Smooth muscle cell (in vitro differentiated cells): ENCODE data around the gene ADGRD1. TPM values are rescaled to one million over a fixed set of nuclear protein-coding genes. Genes with fewer than 3 reads are reported as not detected.

Experiments used
- DNase-seq: peaks from one replicate; lab custom pipeline; 2025; ENCODE audit not compliant: unreplicated experiment; lab: John Stamatoyannopoulos, UW
- H2AFZ ChIP-seq: fragments of 200-600 bp; sonication (generic); 2 replicates; pipeline ENCODE4 v1.6.0; 2016; ENCODE audit warnings: antibody characterized with exemption, low read depth, mild to moderate bottlenecking
- H3F3A ChIP-seq: fragments of 200-600 bp; sonication (generic); 2 replicates; pipeline ENCODE4 v1.6.0; 2017; ENCODE audit warnings: antibody characterized with exemption, low read depth
- H3K27ac ChIP-seq: fragments of 200-600 bp; sonication (generic); 2 replicates; pipeline ENCODE4 v1.5.1; 2016; ENCODE audit warnings: low read depth, mild to moderate bottlenecking
- H3K27me3 ChIP-seq: fragments of 200-600 bp; sonication (generic); 2 replicates; pipeline ENCODE4 v1.6.1; 2016; ENCODE audit warnings: low read depth, mild to moderate bottlenecking
- H3K36me3 ChIP-seq: fragments of 200-600 bp; sonication (generic); 2 replicates; pipeline ENCODE4 v1.5.1; 2016; ENCODE audit warnings: low read depth
- H3K4me1 ChIP-seq: fragments of 200-600 bp; sonication (generic); 2 replicates; pipeline ENCODE4 v1.5.1; 2016; ENCODE audit warnings: low read depth
- H3K4me2 ChIP-seq: fragments of 200-600 bp; sonication (generic); 2 replicates; pipeline ENCODE4 v1.6.0; 2016; ENCODE audit warnings: mild to moderate bottlenecking
- H3K4me3 ChIP-seq: fragments of 200-600 bp; sonication (generic); 2 replicates; pipeline ENCODE4 v1.5.1; 2016; ENCODE audit warnings: mild to moderate bottlenecking
- H3K79me2 ChIP-seq: fragments of 200-600 bp; sonication (generic); 2 replicates; pipeline ENCODE4 v1.6.0; 2016; ENCODE audit warnings: low read depth, mild to moderate bottlenecking
- H3K9ac ChIP-seq: fragments of 200-600 bp; sonication (generic); 2 replicates; pipeline ENCODE4 v1.6.0; 2016; ENCODE audit warnings: low read depth
- H3K9me3 ChIP-seq: fragments of 200-600 bp; sonication (generic); replicated peaks from 2 replicates; pipeline ENCODE4 v1.5.1; 2016; ENCODE audit warnings: low read depth
- H4K20me1 ChIP-seq: fragments of 200-600 bp; sonication (generic); 2 replicates; pipeline ENCODE4 v1.6.0; 2016; ENCODE audit warnings: low read depth
- WGBS: methylation state at CpG from one replicate; pipeline ENCODE4 v1.1.7; 2016; ENCODE audit warnings: low lambda C conversion rate; 5-methylcytosine and 5-hydroxymethylcytosine counted together
- polyA plus RNA-seq: library from polyadenylated mRNA; unstranded; fragments of >200 nt; fragmentation: Nextera tagmentation; extraction: Ambion mirVana; gene quantifications from 2 replicates; pipeline ENCODE4 v1.2.1, GENCODE V29; 2016
- total RNA-seq: library from RNA; depleted of rRNA; stranded (reverse); fragments of >200 nt; gene quantifications from 2 replicates; pipeline ENCODE4 v1.2.3, GENCODE V29; 2014
- TF ChIP-seq, protein P1 (sequence below): fragments of 200-600 bp; sonication (generic); IDR thresholded peaks from 2 replicates; pipeline ENCODE4 v1.5.1; 2017; ENCODE audit warnings: borderline replicate concordance, mild to moderate bottlenecking, antibody characterized with exemption; ENCODE audit not compliant: insufficient read depth, poor library complexity, severe bottlenecking

Gene ADGRD1
- total and polyA plus RNA-seq, 2 experiments from 2014 or later: 0.14 TPM; not detected in 1

GRCh38 chr12:131052929-131053328, 99.2 kb downstream of the ADGRD1 start:
- no peaks in the 10 kb centered on the region for H3K9me3 ChIP-seq
- TF ChIP-seq, protein P1, sequence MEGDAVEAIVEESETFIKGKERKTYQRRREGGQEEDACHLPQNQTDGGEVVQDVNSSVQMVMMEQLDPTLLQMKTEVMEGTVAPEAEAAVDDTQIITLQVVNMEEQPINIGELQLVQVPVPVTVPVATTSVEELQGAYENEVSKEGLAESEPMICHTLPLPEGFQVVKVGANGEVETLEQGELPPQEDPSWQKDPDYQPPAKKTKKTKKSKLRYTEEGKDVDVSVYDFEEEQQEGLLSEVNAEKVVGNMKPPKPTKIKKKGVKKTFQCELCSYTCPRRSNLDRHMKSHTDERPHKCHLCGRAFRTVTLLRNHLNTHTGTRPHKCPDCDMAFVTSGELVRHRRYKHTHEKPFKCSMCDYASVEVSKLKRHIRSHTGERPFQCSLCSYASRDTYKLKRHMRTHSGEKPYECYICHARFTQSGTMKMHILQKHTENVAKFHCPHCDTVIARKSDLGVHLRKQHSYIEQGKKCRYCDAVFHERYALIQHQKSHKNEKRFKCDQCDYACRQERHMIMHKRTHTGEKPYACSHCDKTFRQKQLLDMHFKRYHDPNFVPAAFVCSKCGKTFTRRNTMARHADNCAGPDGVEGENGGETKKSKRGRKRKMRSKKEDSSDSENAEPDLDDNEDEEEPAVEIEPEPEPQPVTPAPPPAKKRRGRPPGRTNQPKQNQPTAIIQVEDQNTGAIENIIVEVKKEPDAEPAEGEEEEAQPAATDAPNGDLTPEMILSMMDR: no peak
- H3K4me1 ChIP-seq: no peaks in the 10 kb centered on the region
- no peak overlapping the region for H2AFZ ChIP-seq
- no peak overlapping the region for H3K4me3 ChIP-seq
- no peaks in the 10 kb centered on the region for H3F3A ChIP-seq
- no peak overlapping the region for H3K27ac ChIP-seq
- H3K79me2 ChIP-seq: no peaks in the 10 kb centered on the region
- no peaks in the 10 kb centered on the region for H3K27me3 ChIP-seq
- no peak overlapping the region for H3K9ac ChIP-seq
- 87% methylated on average over 5 of the region's 5 CpGs for WGBS
- H3K4me2 ChIP-seq: no peak overlapping the region
- DNase-seq: no peak
- no peaks in the 10 kb centered on the region for H4K20me1 ChIP-seq
- no peaks in the 10 kb centered on the region for H3K36me3 ChIP-seq

DNA sequence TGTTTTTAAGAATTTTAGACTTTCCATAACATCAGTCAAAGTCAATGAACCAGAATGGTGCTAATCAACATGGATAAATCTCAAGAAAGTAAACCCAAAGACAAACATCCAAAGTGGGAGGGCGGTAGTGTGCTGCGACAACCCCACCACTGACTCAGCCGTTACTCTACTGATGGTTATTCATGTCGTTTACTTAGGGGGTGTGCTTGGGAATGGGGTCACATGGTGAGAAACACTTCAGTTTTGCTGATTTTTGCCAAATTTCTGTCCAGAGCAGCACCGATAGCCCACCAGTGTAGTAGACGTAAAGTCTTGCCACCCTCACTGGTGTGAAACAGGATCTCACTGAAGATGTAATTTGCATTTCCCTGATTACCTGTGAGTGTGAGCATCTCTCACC, 99.9 kb downstream of the ADGRD1 start:
- Histone ChIP-seq H3K36me3 (no peaks in the 10 kb centered on the region), H4K20me1 (no peaks in the 10 kb centered on the region), H2AFZ (no peak overlapping the region), H3K9ac (no peak overlapping the region), H3K27me3 (peaks cover 4% of the 10 kb centered on the region), H3K79me2 (no peaks in the 10 kb centered on the region), H3K9me3 (no peaks in the 10 kb centered on the region), H3K4me3 (no peak overlapping the region), H3K4me1 (no peaks in the 10 kb centered on the region), H3K4me2 (no peak overlapping the region), H3F3A (no peaks in the 10 kb centered on the region), H3K27ac (no peak overlapping the region)
- DNase-seq: no peak
- TF ChIP-seq, protein P1: no peak
- WGBS: 84% methylated on average over 6 of the region's 6 CpGs

GRCh38 chr12:131054345-131055092, 100.8 kb downstream of the ADGRD1 start:
- no peaks in the 10 kb centered on the region for H4K20me1 ChIP-seq
- no peak overlapping the region for H3K27ac ChIP-seq
- no peaks in the 10 kb centered on the region for H3K4me1 ChIP-seq
- H3F3A ChIP-seq: no peaks in the 10 kb centered on the region
- WGBS: 93% methylated on average over 19 of the region's 19 CpGs
- H3K4me2 ChIP-seq: no peak overlapping the region
- H3K27me3 ChIP-seq: peaks cover 5% of the 10 kb centered on the region
- H3K79me2 ChIP-seq: no peaks in the 10 kb centered on the region
- TF ChIP-seq, protein P1: no peak
- H3K4me3 ChIP-seq: no peak overlapping the region
- no peaks in the 10 kb centered on the region for H3K36me3 ChIP-seq
- DNase-seq: no peak
- H2AFZ ChIP-seq: no peak overlapping the region
- no peak overlapping the region for H3K9ac ChIP-seq
- no peaks in the 10 kb centered on the region for H3K9me3 ChIP-seq

GRCh38 chr12:131055093-131055465, 101.4 kb downstream of the ADGRD1 start:
- no peak overlapping the region for H2AFZ ChIP-seq
- H3K9me3 ChIP-seq: no peaks in the 10 kb centered on the region
- WGBS: 80% methylated on average over 9 of the region's 9 CpGs
- no peak overlapping the region for H3K9ac ChIP-seq
- no peaks in the 10 kb centered on the region for H3K4me1 ChIP-seq
- H3K27ac ChIP-seq: no peak overlapping the region
- H3K4me2 ChIP-seq: no peak overlapping the region
- no peak for DNase-seq
- no peaks in the 10 kb centered on the region for H3K79me2 ChIP-seq
- no peaks in the 10 kb centered on the region for H4K20me1 ChIP-seq
- no peaks in the 10 kb centered on the region for H3K36me3 ChIP-seq
- H3K4me3 ChIP-seq: no peak overlapping the region
- H3K27me3 ChIP-seq: peaks cover 5% of the 10 kb centered on the region
- TF ChIP-seq, protein P1: no peak
- H3F3A ChIP-seq: no peaks in the 10 kb centered on the region
